ENCODE measurements around the gene CIAO2A.

DNA sequence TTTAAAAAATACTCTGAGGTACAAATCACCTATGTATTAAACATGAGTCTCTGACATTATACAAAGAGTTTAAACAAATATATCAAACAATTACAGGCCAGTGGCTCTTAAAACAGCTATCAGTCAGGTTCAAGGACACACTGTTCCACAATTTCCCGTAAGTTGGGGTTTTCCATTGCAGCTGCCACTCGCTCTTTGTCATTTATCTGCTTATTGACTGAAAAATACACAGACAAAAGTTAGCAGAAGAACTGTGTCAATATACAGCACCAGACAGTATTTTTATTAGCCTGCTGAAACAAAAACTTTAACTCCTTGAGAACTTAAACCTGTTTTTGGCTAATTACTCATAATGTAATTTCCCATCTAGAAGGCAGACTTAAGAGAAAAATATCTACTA lies 20.8 kb downstream of the CIAO2A start:
- TF ChIP-seq, protein P1, sequence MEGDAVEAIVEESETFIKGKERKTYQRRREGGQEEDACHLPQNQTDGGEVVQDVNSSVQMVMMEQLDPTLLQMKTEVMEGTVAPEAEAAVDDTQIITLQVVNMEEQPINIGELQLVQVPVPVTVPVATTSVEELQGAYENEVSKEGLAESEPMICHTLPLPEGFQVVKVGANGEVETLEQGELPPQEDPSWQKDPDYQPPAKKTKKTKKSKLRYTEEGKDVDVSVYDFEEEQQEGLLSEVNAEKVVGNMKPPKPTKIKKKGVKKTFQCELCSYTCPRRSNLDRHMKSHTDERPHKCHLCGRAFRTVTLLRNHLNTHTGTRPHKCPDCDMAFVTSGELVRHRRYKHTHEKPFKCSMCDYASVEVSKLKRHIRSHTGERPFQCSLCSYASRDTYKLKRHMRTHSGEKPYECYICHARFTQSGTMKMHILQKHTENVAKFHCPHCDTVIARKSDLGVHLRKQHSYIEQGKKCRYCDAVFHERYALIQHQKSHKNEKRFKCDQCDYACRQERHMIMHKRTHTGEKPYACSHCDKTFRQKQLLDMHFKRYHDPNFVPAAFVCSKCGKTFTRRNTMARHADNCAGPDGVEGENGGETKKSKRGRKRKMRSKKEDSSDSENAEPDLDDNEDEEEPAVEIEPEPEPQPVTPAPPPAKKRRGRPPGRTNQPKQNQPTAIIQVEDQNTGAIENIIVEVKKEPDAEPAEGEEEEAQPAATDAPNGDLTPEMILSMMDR (IDR thresholded peaks at IDR 0.05 in 4 of 5, conservative IDR thresholded peaks at IDR 0.05 in 1 of 5), result no peak
- no peak for TF ChIP-seq POLR2A (IDR thresholded peaks at IDR 0.05)
